Neural progenitor cell (in vitro differentiated cells): ENCODE results near the gene ACACA. TPM values are rescaled to one million over a fixed set of nuclear protein-coding genes. Genes with fewer than 3 reads are reported as not detected.

Experiments
- DNase-seq: peaks from one replicate; pipeline ENCODE4 v3.0.0-alpha.2; 2016; ENCODE audit warnings: low spot score
- H2AFZ ChIP-seq: fragments of 200-600 bp; sonication (generic); replicated peaks from 2 replicates; pipeline ENCODE4 v1.6.1; 2016; ENCODE audit warnings: antibody characterized with exemption
- H3F3A ChIP-seq: fragments of 200-600 bp; sonication (generic); 2 replicates; pipeline ENCODE4 v1.6.1; 2016; ENCODE audit warnings: antibody characterized with exemption, low read depth
- H3K27ac ChIP-seq: fragments of 200-600 bp; sonication (generic); 2 replicates; pipeline ENCODE4 v1.5.1; 2016; ENCODE audit warnings: mild to moderate bottlenecking
- H3K27me3 ChIP-seq: fragments of 200-600 bp; sonication (generic); 2 replicates; pipeline ENCODE4 v1.6.1; 2016; ENCODE audit warnings: mild to moderate bottlenecking, moderate library complexity
- H3K36me3 ChIP-seq: fragments of 200-600 bp; sonication (generic); 2 replicates; pipeline ENCODE4 v1.5.1; 2016
- H3K4me1 ChIP-seq: fragments of 200-600 bp; sonication (generic); 2 replicates; pipeline ENCODE4 v1.6.1; 2016; ENCODE audit warnings: mixed run types
- H3K4me2 ChIP-seq: fragments of 200-600 bp; sonication (generic); 2 replicates; pipeline ENCODE4 v1.6.1; 2016
- H3K4me3 ChIP-seq: fragments of 200-600 bp; sonication (generic); 2 replicates; pipeline ENCODE4 v1.5.1; 2016
- H3K79me2 ChIP-seq: fragments of 200-600 bp; sonication (generic); 2 replicates; pipeline ENCODE4 v1.6.1; 2016; ENCODE audit warnings: low read depth
- H3K9ac ChIP-seq: fragments of 200-600 bp; sonication (generic); 2 replicates; pipeline ENCODE4 v1.6.1; 2016
- H3K9me3 ChIP-seq: fragments of 200-600 bp; sonication (generic); 2 replicates; pipeline ENCODE4 v1.5.1; 2016; ENCODE audit warnings: low read depth
- H4K20me1 ChIP-seq: fragments of 200-600 bp; sonication (generic); 2 replicates; pipeline ENCODE4 v1.6.1; 2016; ENCODE audit warnings: low read depth
- H3K27ac Mint-ChIP-seq: 3 replicates; pipeline ENCODE4 v1.8.0; 2021; ENCODE audit warnings: mixed read lengths
- H3K27me3 Mint-ChIP-seq: 2 replicates; pipeline ENCODE4 v1.8.0; 2022; ENCODE audit warnings: low read depth, mild to moderate bottlenecking, inconsistent platforms, moderate library complexity, mixed read lengths; ENCODE audit not compliant: insufficient read depth
- H3K36me3 Mint-ChIP-seq: 3 replicates; pipeline ENCODE4 v1.8.0; 2021; ENCODE audit warnings: mixed read lengths
- H3K4me1 Mint-ChIP-seq: 3 replicates; pipeline ENCODE4 v1.8.0; 2021; ENCODE audit warnings: mixed read lengths
- H3K4me3 Mint-ChIP-seq: 3 replicates; pipeline ENCODE4 v1.8.0; 2021; ENCODE audit warnings: mild to moderate bottlenecking, moderate library complexity, mixed read lengths
- H3K9me3 Mint-ChIP-seq: 3 replicates; pipeline ENCODE4 v1.8.0; 2020; ENCODE audit warnings: mixed read lengths
- EZH2 ChIP-seq: fragments of 200-600 bp; sonication (generic); IDR thresholded peaks from 2 replicates; pipeline ENCODE4 v1.6.1; 2017; ENCODE audit warnings: antibody characterized with exemption, mild to moderate bottlenecking, moderate library complexity
- EZH2phosphoT487 ChIP-seq: fragments of 200-600 bp; sonication (generic); IDR thresholded peaks from 2 replicates; pipeline ENCODE4 v1.6.1; 2017; ENCODE audit warnings: antibody characterized with exemption
- total RNA-seq: library from RNA; depleted of rRNA; stranded (reverse); fragments of >200 nt; gene quantifications from 2 replicates; pipeline ENCODE4 v1.2.3, GENCODE V29; 2015; ENCODE audit warnings: low replicate concordance
- TF ChIP-seq, protein P1 (sequence below): fragments of 200-600 bp; sonication (generic); IDR thresholded peaks from 2 replicates; pipeline ENCODE4 v1.5.1; 2017; ENCODE audit warnings: antibody characterized with exemption, mild to moderate bottlenecking

Gene ACACA
- total RNA-seq, 1 donor from 2014 or later: 88.6 TPM

DNA sequence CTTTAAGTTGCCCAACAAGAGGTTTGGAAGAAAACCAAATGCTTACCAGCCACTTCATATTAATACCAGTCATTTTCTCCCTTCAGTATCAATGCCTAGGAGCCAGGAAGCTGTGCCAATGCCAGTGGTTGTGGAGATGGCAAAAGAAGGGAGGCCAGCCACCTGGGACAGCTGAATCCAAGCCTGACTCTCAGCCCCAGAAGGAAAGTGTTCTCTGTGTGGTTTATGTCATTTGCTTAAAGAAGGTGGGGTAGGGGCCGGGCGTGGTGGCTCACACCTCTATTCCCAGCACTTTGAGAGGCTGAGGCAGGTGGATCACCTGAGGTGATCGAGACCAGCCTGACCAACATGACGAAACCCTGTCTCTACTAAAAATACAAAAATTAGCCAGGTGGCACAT is 17.5 kb downstream of the ACACA start:
- Mint-ChIP-seq H3K27me3 (no peaks in the 10 kb centered on the region), H3K9me3 (no peaks in the 10 kb centered on the region), H3K4me1 (no peaks in the 10 kb centered on the region), H3K4me3 (no peak overlapping the region), H3K36me3 (no peaks in the 10 kb centered on the region), H3K27ac (no peak overlapping the region)
- peaks cover 6% of the 10 kb centered on the region for H3K4me1 ChIP-seq
- no peaks in the 10 kb centered on the region for H3K79me2 ChIP-seq
- no peaks in the 10 kb centered on the region for H3K36me3 ChIP-seq
- no peak for TF ChIP-seq EZH2phosphoT487
- no peak for TF ChIP-seq EZH2
- TF ChIP-seq, protein P1, sequence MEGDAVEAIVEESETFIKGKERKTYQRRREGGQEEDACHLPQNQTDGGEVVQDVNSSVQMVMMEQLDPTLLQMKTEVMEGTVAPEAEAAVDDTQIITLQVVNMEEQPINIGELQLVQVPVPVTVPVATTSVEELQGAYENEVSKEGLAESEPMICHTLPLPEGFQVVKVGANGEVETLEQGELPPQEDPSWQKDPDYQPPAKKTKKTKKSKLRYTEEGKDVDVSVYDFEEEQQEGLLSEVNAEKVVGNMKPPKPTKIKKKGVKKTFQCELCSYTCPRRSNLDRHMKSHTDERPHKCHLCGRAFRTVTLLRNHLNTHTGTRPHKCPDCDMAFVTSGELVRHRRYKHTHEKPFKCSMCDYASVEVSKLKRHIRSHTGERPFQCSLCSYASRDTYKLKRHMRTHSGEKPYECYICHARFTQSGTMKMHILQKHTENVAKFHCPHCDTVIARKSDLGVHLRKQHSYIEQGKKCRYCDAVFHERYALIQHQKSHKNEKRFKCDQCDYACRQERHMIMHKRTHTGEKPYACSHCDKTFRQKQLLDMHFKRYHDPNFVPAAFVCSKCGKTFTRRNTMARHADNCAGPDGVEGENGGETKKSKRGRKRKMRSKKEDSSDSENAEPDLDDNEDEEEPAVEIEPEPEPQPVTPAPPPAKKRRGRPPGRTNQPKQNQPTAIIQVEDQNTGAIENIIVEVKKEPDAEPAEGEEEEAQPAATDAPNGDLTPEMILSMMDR: no peak
- no peak for DNase-seq
- peaks cover 5% of the 10 kb centered on the region for H3F3A ChIP-seq
- H3K9ac ChIP-seq: no peak overlapping the region
- H3K27me3 ChIP-seq: no peaks in the 10 kb centered on the region
- no peak overlapping the region for H3K4me2 ChIP-seq
- H3K9me3 ChIP-seq: no peaks in the 10 kb centered on the region
- H2AFZ ChIP-seq: no peak overlapping the region
- no peak overlapping the region for H3K4me3 ChIP-seq
- H3K27ac ChIP-seq: no peak overlapping the region
- no peaks in the 10 kb centered on the region for H4K20me1 ChIP-seq

GRCh38 chr17:37388266-37388665 is 18.4 kb downstream of the ACACA start:
- H3K4me1 Mint-ChIP-seq: no peaks in the 10 kb centered on the region
- no peak for DNase-seq
- no peaks in the 10 kb centered on the region for H3K27me3 Mint-ChIP-seq
- H3K79me2 ChIP-seq: no peaks in the 10 kb centered on the region
- no peak overlapping the region for H3K27ac Mint-ChIP-seq
- no peaks in the 10 kb centered on the region for H3K36me3 Mint-ChIP-seq
- H3K27ac ChIP-seq: no peak overlapping the region
- H4K20me1 ChIP-seq: no peaks in the 10 kb centered on the region
- no peak overlapping the region for H3K4me2 ChIP-seq
- H3F3A ChIP-seq: peaks cover 5% of the 10 kb centered on the region
- no peaks in the 10 kb centered on the region for H3K9me3 ChIP-seq
- H3K9me3 Mint-ChIP-seq: no peaks in the 10 kb centered on the region
- H3K4me3 ChIP-seq: no peak overlapping the region
- H2AFZ ChIP-seq: no peak overlapping the region
- TF ChIP-seq, protein P1: no peak
- TF ChIP-seq EZH2phosphoT487 (no peak), EZH2 (no peak)
- H3K4me1 ChIP-seq: peaks cover 6% of the 10 kb centered on the region
- H3K27me3 ChIP-seq: no peaks in the 10 kb centered on the region
- no peak overlapping the region for H3K4me3 Mint-ChIP-seq
- H3K36me3 ChIP-seq: no peaks in the 10 kb centered on the region
- no peak overlapping the region for H3K9ac ChIP-seq

DNA sequence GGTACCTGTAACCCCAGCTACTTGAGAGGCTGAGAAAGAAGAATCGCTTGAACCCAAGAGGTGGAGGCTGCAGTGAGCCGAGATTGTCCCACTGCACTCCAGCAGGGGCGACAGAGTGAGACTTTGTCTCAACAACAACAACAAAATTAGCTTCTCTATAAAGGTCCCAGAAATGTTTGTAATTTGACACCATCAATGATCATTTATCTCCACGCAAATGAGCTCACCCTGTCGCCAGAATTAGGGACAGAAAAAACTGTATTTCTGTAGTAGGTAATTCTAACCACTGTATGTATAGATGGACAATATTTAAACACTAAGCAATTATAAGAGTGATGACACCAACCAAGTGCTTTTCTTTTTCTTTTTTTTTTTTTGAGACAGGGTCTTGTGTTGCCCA is 20.2 kb downstream of the ACACA start:
- H3K36me3 ChIP-seq: no peaks in the 10 kb centered on the region
- TF ChIP-seq, protein P1: no peak
- no peak for TF ChIP-seq EZH2phosphoT487
- H2AFZ ChIP-seq: no peak overlapping the region
- no peak overlapping the region for H3K4me3 ChIP-seq
- H3K9ac ChIP-seq: no peak overlapping the region
- no peak overlapping the region for H3K4me3 Mint-ChIP-seq
- H3K79me2 ChIP-seq: no peaks in the 10 kb centered on the region
- H3K27me3 Mint-ChIP-seq: no peaks in the 10 kb centered on the region
- H3F3A ChIP-seq: no peaks in the 10 kb centered on the region
- no peaks in the 10 kb centered on the region for H3K27me3 ChIP-seq
- H3K9me3 ChIP-seq: no peaks in the 10 kb centered on the region
- no peak overlapping the region for H3K4me2 ChIP-seq
- no peak overlapping the region for H3K27ac ChIP-seq
- H3K9me3 Mint-ChIP-seq: no peaks in the 10 kb centered on the region
- DNase-seq: no peak
- no peaks in the 10 kb centered on the region for H4K20me1 ChIP-seq
- H3K36me3 Mint-ChIP-seq: no peaks in the 10 kb centered on the region
- peak overlapping the region; percentile 29 for H3K27ac Mint-ChIP-seq
- no peaks in the 10 kb centered on the region for H3K4me1 Mint-ChIP-seq
- no peaks in the 10 kb centered on the region for H3K4me1 ChIP-seq
